ENCODE results near the gene EML5.

The EML5 gene

DNA sequence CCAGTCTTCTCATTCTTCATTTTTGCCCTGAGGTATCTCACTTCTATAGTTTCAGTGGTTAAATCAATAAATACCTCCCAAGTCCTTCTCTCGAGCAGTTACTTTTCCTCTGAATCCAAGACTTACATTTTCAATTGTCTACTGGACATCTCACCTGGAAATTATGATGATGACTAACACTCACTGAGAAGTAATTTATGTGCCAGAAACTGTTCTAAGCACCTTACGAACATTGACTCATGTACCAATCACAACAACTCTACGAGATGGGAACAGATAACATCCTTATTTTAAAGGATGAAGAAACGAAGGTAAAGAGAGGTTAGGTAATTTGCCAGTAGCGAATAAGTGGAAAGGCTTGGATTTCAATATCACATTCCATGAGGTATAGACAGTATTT is 94.1 kb downstream of the EML5 start:
- no peak for DNase-seq

GRCh38 chr14:88695870-88696269 is 96.9 kb downstream of the EML5 start:
- no peak for DNase-seq

GRCh38 chr14:88688386-88688785 is 104.4 kb downstream of the EML5 start:
- DNase-seq = no peak

GRCh38 chr14:88683119-88683518 is 109.6 kb downstream of the EML5 start:
- DNase-seq = no peak

DNA sequence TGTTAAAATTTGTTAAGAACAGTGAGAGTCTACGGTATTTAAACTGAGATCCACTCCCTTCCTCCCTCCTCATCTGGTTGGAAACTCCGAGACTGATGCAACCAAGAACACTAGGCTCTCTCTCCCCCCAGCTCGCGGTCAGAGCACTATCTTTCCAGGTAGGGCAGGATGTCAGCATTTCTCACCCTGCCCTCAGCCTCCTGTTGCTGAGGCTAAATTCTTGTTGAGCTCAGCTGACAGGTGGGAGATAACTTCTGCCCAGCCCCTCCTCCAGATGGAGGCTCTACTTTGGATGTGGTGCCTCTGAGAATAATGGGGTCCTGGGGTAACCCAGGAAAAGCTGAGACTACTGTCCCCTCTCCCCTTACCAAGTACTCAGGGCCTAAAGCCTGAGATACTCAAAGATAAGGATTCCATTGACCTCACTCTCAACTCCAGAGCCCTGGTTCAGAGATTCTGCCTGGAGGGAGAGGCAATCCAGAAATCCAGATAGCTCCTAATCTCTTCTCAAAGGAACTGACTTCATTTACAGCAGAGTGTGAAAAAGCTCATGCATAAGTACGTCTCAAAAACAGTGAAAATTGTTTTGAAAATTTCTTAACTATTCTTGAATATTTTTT is 110.1 kb downstream of the EML5 start:
- no peak for DNase-seq

DNA sequence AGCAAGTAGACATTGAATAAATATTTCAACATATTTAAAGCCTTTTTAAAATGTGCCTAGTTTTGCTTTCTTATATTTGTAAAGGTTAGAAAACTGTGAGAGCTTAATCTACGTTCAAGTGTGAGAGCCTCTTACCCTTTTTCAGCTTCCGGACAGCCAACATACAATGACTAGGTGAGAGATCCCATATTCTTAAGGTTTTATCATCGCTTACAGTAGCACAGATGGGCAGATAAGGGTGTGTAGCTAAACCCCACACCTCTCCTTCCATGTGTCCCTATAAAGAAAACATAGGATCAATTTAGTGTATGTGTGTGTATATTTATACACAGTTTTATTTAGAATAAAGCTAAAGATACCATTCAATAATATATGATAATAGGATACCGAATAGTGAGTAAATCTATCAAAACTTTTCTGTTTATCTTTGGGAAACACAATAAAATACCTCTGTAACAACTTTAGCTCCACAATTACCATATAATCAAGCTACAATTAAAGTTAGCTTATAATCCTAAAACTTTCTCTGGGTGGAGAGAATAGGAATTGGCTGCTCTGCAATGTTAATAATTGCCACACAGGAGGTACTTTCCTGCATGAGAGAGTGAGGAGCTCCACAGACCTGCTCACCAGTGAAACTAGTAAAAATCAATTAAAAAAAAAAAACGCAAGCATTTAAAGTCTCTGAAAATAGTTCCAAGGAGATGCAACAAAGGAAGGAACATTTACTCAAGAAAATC is 110.8 kb downstream of the EML5 start:
- DNase-seq = no peak

DNA sequence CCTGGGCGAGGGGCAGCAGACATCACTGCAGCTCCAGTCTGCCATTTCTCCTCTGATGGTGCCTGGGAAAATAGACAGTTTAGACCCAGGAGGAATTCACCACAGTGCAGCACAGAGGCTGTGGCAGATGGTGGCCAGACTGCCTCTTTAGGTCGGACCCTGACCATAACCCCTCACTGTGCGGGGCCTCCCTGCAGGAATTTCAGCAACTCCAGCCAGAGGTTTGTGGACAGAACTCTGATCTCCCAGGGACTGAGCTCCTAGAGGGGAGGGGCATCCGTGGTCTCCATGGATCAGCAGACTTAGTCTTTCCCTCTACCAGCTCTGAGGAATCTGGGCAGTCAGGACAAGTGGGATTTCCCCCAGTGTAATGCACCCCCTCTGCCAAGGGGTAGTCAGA is 123.4 kb downstream of the EML5 start:
- DNase-seq = no peak

GRCh38 chr14:88668448-88669116 is 124.2 kb downstream of the EML5 start:
- DNase-seq = no peak

DNA sequence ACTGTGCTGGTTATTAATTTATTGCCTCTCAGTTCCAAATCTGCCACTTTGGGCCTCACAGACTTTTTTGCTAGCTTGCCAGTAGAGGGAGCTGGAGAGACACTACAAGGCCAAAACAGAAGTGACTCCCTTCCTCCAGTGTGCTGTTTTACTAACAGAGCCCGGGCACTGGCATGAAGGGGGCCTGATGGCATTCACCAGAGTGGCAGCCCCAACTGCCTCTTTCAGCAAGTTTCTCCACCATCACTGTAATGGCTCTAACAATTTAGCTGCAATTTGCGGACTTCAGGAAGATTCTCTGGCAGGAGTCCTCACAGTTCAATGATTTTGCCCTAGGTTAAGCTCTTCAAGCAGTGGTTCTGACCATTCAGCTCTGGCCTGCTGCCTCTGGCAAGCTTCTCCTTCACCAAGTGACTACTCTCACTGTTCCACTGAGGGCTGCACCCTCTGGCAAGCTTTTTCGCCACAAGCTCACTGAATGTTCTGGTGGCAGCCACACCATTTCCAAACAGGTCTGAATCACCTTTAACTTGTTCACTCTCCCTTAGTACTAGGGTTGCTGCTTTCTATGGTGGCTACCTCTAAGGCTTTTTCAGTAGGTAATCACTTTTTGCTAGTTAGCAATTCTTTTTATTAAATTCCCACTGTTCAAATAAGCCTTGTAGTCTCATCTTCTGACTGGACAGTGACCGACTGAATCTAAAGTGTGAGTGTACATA is 125.0 kb downstream of the EML5 start:
- DNase-seq = peak; percentile 32

DNA sequence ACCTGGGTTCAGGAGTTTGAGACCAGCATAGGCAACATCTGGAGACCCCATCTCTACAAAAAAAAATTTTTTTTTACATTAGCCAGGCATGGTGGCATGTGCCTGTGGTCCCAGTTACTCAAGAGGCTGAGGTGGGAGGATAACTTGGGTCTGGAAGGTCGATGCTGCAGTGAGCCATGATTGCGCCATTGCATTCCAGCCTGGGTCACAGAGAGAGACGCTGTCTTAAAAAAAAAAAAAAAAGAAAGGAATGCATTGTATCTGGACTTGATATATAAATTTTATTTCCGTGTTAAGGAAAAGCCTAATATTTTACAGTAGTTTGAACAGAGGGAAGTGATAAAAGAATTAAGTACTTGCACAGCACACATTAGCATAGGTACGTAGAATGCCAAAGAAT is 132.7 kb downstream of the EML5 start:
- DNase-seq = no peak

- no peak for DNase-seq
These were observed 153.5 kb downstream of the EML5 start for GRCh38 chr14:88639221-88639620.

DNA sequence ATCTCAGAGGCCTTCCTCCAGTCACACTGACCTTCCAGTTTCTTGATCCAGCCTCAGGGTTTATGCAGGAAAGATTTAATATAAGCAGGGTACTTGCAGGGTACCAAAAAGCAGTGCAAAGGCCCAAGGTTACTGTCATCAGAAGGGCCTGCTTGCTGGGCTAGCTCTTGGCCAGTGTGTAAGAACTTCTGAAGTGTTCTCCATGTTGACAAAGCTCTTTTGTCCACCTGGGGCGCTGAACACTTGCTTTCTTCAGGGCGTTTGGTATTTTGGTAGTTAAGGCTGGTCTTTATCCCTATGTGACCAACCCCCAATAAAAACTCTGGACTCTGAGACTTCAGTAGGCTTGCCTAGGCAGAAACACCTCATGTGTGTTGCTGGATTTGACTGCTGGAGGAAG is 160.2 kb downstream of the EML5 start:
- DNase-seq = no peak

DNA sequence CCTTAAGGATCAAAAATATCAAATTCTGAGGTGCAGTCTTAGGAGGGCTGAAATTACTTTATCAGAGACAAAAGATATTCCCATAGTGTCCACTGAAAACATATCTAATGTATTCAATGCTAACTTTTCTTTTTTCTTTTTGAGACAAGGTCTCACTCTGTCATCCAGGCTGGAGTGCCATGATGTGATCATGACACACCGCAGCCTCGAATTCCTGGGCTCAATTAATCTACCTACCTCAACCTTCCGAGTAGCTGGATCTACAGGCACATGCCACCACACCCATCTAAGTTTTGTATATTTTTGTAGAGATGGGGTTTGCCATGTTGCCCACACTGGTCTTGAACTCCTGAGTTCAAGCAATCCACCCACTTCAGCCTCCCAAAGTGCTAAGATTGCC is 161.7 kb downstream of the EML5 start:
- no peak for DNase-seq

GRCh38 chr14:88630565-88630964 is 162.2 kb downstream of the EML5 start:
- DNase-seq = no peak

- DNase-seq = no peak
These were observed 164.3 kb downstream of the EML5 start for GRCh38 chr14:88628462-88628861.

GRCh38 chr14:88628033-88628432 is 164.7 kb downstream of the EML5 start:
- DNase-seq = no peak

DNA sequence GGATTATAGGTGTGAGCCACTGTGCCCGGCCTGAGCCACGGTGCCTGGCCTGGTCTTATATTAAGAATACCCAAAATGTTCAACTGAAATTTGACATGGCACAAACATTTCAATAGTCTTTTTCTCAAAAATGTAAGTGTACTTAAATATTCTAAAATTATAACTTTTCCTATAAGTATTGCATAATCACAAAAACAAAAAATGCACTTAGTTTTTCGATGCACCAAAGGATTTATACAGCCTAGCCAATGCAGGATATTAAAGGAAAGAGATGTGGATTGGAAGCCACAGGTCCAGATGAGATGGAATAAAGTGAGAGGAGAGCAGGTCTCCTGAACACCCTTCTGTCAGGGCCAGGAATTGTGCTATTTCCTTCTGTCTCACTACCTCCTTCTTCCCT is 167.1 kb downstream of the EML5 start:
- no peak for DNase-seq

DNA sequence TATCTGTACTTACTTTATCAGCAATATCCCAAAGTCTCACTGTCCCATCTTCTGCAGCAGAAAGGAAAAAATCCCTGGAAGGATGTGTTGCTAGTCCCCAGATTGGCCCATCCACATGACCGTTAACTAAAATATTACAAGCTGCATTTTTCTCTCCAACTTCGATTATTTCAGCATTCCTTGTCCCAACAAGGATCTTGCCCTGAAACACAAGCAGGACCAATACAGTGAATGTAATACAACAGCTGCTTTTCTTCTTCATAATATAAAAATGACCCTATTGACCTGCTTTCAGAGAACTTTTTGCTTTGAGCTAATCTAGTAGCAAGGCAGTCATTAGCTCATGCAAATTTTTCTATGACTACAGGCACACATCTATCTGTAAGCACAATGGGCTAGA is 171.7 kb downstream of the EML5 start:
- no peak for DNase-seq

- DNase-seq = no peak
These were observed 174.3 kb downstream of the EML5 start for GRCh38 chr14:88618476-88618875.

- DNase-seq = no peak
These were observed 175.3 kb downstream of the EML5 start for GRCh38 chr14:88617479-88617878.

DNA sequence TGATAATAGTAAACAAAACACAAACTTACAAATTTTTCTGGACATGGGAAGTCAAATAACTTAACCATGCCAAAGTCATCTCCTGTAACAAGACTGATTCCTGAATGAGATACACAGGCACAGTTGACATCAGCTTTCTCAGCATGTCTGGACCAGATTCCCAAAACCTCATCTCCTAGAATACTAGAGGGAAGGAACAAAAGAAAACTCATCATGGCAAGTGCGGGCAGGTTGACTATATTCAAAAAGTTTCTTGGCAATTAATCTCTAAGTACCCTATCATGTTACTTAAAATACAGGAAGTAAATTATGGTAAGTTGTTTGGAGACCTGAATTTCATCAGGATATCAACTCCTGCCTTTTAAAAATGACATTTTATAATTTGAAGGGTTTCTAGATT is 176.1 kb downstream of the EML5 start:
- no peak for DNase-seq

DNA sequence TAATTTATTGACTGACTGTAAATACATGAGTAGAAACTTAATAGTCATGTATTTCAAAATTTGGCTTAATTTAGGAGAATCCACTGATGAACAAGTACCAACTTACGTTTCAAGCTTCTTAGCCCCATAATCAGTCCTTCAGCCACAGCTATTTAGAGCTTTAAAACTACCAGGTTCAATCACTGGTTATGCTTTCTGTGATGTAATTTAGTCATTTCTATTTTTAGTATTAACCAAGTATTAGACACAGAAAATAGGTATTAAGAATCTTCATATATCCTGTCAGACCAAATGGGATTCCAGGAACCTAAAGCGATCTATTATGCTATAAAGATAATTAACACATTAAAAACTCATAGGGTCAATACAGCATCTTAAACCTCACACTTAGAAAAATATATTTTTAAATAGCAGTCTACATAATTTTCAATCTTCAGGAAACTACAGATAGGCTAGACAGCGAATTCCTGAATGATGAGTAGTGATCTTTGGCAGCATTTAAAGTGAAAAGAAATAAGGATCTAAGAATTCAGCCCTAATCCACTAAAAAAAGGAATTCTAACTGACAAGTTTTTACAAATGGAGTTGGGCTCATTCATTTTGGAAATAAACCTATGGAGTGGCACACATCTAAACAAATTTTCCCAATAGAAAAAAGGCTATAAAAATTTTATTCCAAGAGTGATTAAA is 178.4 kb downstream of the EML5 start:
- DNase-seq = no peak

- peak; percentile 49 for DNase-seq
These were observed 179.2 kb downstream of the EML5 start for GRCh38 chr14:88613552-88614010.

Data from GDM1 (cell line).